ENCODE results near the gene TANC1. TPM values are rescaled to one million over a fixed set of nuclear protein-coding genes. Genes with fewer than 3 reads are reported as not detected.

The TANC1 gene
- total and polyA plus RNA-seq, 2 experiments from 2014 or later: 2.8 to 9.5 TPM

DNA sequence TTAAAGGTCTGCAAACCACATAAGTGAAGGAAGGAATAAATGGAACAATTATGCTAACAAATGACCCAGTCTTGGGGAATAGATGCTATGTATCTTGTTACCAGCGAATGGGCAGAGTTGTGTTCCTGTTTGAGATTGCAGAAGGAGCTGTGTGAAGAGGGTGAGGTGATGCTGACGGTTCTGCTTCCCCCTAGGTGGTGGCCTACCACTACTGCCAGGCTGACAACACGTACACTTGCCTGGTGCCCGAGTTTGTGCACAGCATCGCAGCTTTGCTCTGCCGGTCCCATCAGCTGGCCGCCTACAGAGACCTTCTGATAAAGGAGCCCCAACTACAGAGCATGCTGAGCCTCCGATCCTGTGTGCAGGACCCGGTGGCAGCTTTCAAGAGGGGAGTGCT lies 206.3 kb downstream of the TANC1 start:
- Mint-ChIP-seq H3K36me3 (ENCODE audit: low read depth) (peaks cover 2% of the 10 kb centered on the region; the same call in 1 of the 3 replicates), H3K4me3 (no peak overlapping the region), H3K27ac (no peak overlapping the region), H3K9me3 (no peaks in the 10 kb centered on the region), H3K27me3 (ENCODE audit: insufficient read depth, low read depth, poor library complexity) (no peaks in the 10 kb centered on the region), H3K4me1 (no peaks in the 10 kb centered on the region)
- no peak for DNase-seq (ENCODE audit: low spot score)
- no peaks in the 10 kb centered on the region for H3K36me3 ChIP-seq (ENCODE audit: insufficient read depth)
- H3K4me3 ChIP-seq: no peak overlapping the region
- no peaks in the 10 kb centered on the region for H3K79me2 ChIP-seq (replicated peaks; ENCODE audit: insufficient read depth)
- no peaks in the 10 kb centered on the region for H3K9me2 ChIP-seq (ENCODE audit: insufficient read depth)
- H3K4me1 ChIP-seq (ENCODE audit: insufficient read depth): no peaks in the 10 kb centered on the region
- H3F3A ChIP-seq (replicated peaks; ENCODE audit: low read depth): no peaks in the 10 kb centered on the region
- H2AFZ ChIP-seq: no peak overlapping the region
- H4K20me1 ChIP-seq (replicated peaks; ENCODE audit: insufficient read depth): no peaks in the 10 kb centered on the region
- TF ChIP-seq, protein P1, sequence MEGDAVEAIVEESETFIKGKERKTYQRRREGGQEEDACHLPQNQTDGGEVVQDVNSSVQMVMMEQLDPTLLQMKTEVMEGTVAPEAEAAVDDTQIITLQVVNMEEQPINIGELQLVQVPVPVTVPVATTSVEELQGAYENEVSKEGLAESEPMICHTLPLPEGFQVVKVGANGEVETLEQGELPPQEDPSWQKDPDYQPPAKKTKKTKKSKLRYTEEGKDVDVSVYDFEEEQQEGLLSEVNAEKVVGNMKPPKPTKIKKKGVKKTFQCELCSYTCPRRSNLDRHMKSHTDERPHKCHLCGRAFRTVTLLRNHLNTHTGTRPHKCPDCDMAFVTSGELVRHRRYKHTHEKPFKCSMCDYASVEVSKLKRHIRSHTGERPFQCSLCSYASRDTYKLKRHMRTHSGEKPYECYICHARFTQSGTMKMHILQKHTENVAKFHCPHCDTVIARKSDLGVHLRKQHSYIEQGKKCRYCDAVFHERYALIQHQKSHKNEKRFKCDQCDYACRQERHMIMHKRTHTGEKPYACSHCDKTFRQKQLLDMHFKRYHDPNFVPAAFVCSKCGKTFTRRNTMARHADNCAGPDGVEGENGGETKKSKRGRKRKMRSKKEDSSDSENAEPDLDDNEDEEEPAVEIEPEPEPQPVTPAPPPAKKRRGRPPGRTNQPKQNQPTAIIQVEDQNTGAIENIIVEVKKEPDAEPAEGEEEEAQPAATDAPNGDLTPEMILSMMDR (conservative IDR thresholded peaks at IDR 0.05; ENCODE audit: low read depth in 2 of 2): no peak
- TF ChIP-seq NANOG (IDR thresholded peaks at IDR 0.05; ENCODE audit: borderline replicate concordance): no peak
- TF ChIP-seq, protein P2, sequence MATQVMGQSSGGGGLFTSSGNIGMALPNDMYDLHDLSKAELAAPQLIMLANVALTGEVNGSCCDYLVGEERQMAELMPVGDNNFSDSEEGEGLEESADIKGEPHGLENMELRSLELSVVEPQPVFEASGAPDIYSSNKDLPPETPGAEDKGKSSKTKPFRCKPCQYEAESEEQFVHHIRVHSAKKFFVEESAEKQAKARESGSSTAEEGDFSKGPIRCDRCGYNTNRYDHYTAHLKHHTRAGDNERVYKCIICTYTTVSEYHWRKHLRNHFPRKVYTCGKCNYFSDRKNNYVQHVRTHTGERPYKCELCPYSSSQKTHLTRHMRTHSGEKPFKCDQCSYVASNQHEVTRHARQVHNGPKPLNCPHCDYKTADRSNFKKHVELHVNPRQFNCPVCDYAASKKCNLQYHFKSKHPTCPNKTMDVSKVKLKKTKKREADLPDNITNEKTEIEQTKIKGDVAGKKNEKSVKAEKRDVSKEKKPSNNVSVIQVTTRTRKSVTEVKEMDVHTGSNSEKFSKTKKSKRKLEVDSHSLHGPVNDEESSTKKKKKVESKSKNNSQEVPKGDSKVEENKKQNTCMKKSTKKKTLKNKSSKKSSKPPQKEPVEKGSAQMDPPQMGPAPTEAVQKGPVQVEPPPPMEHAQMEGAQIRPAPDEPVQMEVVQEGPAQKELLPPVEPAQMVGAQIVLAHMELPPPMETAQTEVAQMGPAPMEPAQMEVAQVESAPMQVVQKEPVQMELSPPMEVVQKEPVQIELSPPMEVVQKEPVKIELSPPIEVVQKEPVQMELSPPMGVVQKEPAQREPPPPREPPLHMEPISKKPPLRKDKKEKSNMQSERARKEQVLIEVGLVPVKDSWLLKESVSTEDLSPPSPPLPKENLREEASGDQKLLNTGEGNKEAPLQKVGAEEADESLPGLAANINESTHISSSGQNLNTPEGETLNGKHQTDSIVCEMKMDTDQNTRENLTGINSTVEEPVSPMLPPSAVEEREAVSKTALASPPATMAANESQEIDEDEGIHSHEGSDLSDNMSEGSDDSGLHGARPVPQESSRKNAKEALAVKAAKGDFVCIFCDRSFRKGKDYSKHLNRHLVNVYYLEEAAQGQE (IDR thresholded peaks at IDR 0.05; ENCODE audit: unreplicated experiment): no peak
- no peak overlapping the region for H3K27ac ChIP-seq (ENCODE audit: low read depth)
- no peak for ATAC-seq
- no peaks in the 10 kb centered on the region for H3K27me3 ChIP-seq (ENCODE audit: insufficient read depth)
- no peak overlapping the region for H3K4me2 ChIP-seq

DNA sequence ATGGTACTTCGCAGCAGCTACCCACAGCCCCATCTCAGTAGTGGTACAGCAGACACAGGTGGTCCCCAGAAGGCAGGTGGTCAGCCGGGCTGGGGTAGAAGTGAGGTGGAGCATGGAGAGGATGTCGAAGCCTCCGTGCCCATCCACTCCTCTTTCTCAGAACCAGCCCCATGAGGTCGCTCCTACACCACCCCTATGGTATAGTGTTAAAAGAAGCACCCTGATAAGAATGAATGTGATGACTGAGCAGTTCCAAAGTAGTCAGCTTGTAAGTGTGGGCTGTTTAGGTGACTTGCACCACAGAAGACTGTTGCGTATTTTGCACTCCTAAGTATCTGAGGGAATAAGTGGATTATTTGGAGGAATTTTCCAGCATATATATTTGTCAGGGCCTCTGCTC lies 206.7 kb downstream of the TANC1 start:
- Histone ChIP-seq H3K4me3 (no peak overlapping the region), H3K9me2 (ENCODE audit: insufficient read depth) (no peaks in the 10 kb centered on the region), H3F3A (replicated peaks; ENCODE audit: low read depth) (no peaks in the 10 kb centered on the region), H3K79me2 (replicated peaks; ENCODE audit: insufficient read depth) (no peaks in the 10 kb centered on the region), H3K4me1 (ENCODE audit: insufficient read depth) (no peaks in the 10 kb centered on the region), H4K20me1 (replicated peaks; ENCODE audit: insufficient read depth) (no peaks in the 10 kb centered on the region), H3K27ac (ENCODE audit: low read depth) (no peak overlapping the region), H3K36me3 (ENCODE audit: insufficient read depth) (no peaks in the 10 kb centered on the region), H3K4me2 (no peak overlapping the region), H2AFZ (no peak overlapping the region), H3K27me3 (ENCODE audit: insufficient read depth) (no peaks in the 10 kb centered on the region)
- ATAC-seq (peak; percentile 30; the same call in 2 of the 3 replicates), DNase-seq (ENCODE audit: low spot score) (no peak)
- no peaks in the 10 kb centered on the region for H3K9me3 Mint-ChIP-seq
- H3K4me3 Mint-ChIP-seq: no peak overlapping the region
- peaks cover 2% of the 10 kb centered on the region; the same call in 1 of the 3 replicates for H3K36me3 Mint-ChIP-seq (ENCODE audit: low read depth)
- H3K4me1 Mint-ChIP-seq: no peaks in the 10 kb centered on the region
- TF ChIP-seq EZH2 (IDR thresholded peaks at IDR 0.05; ENCODE audit: low read depth, unreplicated experiment): no peak
- TF ChIP-seq, protein P1 (conservative IDR thresholded peaks at IDR 0.05; ENCODE audit: low read depth in 2 of 2): peak in 1 of 2 experiments; percentile 23; a peak in 1 of 4 replicates
- no peak overlapping the region for H3K27ac Mint-ChIP-seq
- H3K27me3 Mint-ChIP-seq (ENCODE audit: insufficient read depth, low read depth, poor library complexity): no peaks in the 10 kb centered on the region
